GM18526 (cell line): ENCODE results near the gene TMC1.
"Not testable (repeated sequence)": the region's sequence is repeated elsewhere in the genome, so short reads cannot be mapped to it uniquely, and the experiment has no call there.

Experiments used
- POLR2A ChIP-seq: IDR thresholded peaks from 3 replicates; pipeline ENCODE4 v1.6.1; 2011; ENCODE audit not compliant: insufficient read length; ENCODE audit errors: extremely low read depth

Gene TMC1

GRCh38 chr9:72521416-72521815 lies at the start of gene TMC1:
Gene TMC1 (plus strand): TSS chr9:72521608. CDS start chr9:72648649, 127,041 bp downstream.
- not testable (repeated sequence) for TF ChIP-seq POLR2A

DNA sequence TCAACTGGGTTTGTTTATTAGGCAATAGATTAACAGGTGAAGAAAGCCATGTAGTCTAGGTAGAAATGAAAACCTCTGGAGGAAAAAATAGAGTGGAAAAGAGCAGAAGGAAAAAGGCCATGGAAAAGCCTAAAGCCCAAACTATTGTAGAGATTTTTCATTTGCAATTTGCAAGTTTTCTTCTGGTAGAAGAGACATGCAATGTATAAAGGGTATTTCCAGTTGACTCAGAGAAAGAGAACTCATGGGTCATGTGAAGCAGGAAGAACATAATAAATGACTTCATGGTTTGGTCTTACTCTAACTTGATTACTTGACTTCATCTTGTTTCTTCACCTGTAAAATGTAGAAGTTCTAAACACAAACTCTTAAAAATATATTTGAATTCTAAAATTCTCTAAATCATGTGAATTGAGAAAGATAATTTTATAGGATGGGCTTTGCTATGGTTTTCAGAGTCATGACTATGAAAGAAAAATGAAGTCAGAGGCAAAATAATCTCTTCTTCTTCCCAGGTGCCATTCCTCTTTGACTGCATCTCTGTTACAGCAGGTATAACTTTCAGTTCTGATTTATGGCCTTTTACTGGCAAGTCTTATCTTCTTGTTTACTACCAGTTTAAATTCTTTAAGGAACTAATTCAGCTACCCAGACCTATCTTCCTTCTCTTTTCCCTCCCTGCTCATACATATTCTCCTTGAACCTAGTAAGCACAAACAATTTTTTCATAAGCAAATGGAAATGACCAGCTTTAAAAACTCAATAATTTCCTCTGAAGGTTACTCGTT lies 47.7 kb upstream of the TMC1 start:
- no peak for TF ChIP-seq POLR2A

DNA sequence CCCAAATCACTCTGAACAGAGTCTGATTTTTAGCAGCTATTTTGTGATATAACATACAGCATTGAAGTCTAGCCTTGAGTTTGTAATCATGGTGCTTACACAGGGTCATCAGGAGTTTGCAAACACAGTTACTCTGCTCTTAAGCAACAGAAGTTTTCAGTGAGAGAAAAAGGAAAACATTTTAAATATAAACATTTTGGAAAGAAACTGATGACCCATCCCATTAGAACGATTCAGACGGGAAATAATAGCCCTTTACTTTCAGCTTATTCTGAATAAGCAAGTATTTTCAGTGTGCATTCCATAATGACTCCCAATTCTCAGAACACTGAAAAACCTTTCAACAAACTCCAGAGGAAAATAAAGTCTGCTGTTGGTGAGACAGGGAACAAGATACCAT lies 46.7 kb upstream of the TMC1 start:
- TF ChIP-seq POLR2A, result no peak

DNA sequence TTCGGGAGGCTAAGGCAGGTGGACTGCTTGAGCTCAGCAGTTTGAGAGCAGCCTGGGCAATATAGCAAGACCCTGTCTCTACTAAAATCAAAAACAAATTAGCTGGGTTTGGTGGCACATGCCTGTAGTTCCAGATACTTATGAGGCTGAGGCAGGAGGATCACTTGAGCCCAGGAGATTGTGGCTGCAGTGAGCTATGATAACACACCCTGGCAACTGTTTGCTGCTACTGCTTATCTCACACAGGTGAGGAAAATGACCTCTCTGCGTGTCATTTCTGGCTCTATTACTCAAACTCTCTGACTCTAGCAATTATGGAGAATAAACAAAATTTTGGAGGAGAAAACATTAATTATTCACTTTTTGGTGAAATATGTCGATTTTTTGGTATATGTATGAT lies 45.3 kb upstream of the TMC1 start:
- TF ChIP-seq POLR2A, result no peak

DNA sequence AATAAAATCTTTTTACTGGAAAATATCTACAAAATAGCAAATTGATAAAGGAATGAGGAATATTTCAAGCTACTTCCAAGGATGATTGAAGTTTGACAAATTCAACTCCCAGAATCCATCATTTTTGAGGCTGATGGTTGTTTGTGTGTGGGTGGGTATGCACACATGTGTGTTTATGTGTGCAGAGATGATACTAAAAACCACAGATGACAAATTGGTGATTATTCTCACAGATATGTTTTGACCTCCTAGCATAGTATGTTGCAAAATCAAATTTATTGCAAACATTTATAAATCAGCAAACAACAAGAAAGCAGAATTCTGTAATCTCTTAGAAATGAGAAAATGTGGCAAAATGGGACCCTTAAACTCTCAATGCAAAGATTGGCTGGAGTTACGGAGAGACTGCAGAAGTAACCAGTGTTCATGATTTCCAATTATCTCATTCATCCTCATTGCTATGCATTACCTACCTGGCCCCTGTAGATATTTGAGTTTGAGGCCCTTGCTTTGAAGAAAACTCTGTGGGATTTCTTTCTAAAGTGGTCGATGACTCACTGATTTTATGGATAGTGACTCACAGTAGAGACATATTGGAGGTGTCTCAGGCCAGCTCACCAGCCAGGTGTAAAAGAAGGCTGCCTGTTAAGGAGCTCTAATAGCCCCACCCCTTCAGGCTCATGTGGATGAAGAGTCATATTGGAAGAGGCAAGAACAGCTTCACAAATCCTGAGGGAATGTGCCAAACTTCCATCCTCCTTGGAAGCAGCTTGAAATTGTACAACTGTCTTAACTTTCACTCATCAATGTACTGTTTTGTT lies 44.6 kb upstream of the TMC1 start:
- no peak for TF ChIP-seq POLR2A

GRCh38 chr9:72477930-72478518 lies 43.4 kb upstream of the TMC1 start:
- no peak for TF ChIP-seq POLR2A

GRCh38 chr9:72478966-72479365 lies 42.4 kb upstream of the TMC1 start:
- no peak for TF ChIP-seq POLR2A

DNA sequence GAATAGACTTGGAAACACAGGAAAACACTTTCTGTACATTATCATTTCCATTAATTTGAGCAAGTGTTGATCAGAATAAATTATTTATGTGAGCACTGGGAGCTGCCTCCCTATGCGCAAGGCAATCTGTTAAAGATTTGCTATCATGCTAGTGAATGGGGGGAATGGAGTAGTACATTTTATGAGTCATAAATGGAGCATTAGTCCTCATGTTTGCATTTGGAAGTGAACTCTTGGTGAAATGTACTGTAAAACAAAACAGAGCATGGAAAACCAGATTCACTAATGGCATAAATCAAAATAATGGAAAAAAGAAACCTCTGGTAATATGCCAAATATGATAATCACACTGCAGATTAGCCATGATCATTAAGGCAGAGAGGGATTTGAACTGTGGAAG lies 40.5 kb upstream of the TMC1 start:
- no peak for TF ChIP-seq POLR2A

- no peak for TF ChIP-seq POLR2A
Measured at GRCh38 chr9:72485821-72486593, 35.4 kb upstream of the TMC1 start.

DNA sequence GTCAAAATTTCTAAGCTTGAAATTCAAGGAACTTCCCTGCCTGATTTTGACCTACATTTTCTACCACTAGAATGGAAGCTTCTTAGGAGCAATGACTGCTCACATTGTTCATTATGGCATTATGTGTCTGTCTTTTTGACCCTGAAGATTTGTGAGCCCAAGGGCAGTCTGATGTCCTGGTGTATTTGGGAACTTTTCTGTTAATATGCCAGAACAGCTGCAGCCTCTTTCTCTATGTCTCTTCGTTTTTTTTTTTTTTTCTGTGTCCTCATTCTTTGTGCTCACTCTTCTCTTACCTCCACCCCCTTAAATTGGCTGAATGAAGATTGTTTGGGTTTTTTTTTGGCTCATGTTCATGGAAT lies 34.8 kb upstream of the TMC1 start:
- TF ChIP-seq POLR2A, result no peak

- TF ChIP-seq POLR2A, result no peak
Measured at GRCh38 chr9:72489986-72490385, 31.4 kb upstream of the TMC1 start.

GRCh38 chr9:72491242-72491641 lies 30.2 kb upstream of the TMC1 start:
- TF ChIP-seq POLR2A, result no peak

GRCh38 chr9:72494051-72494450 lies 27.4 kb upstream of the TMC1 start:
- no peak for TF ChIP-seq POLR2A

- no peak for TF ChIP-seq POLR2A
Measured at GRCh38 chr9:72497447-72498046, 23.9 kb upstream of the TMC1 start.

- TF ChIP-seq POLR2A, result no peak
Measured at GRCh38 chr9:72506615-72507014, 14.8 kb upstream of the TMC1 start.

- no peak for TF ChIP-seq POLR2A
Measured at GRCh38 chr9:72509053-72509452, 12.4 kb upstream of the TMC1 start.

- TF ChIP-seq POLR2A, result no peak
Measured at GRCh38 chr9:72509635-72510034, 11.8 kb upstream of the TMC1 start.
